Vagina (tissue), 2 donors: Measurements from ENCODE around the gene FHIT. TPM values are rescaled to one million over a fixed set of nuclear protein-coding genes. Genes with fewer than 3 reads are reported as not detected.

ENCODE experiments used
- DNase-seq, 2 donors: peaks; one replicate each; pipeline ENCODE4 v3.0.0-alpha.2; 2017; ENCODE audit errors: extremely low spot score in 2 of 2
- H3K27ac ChIP-seq: fragments of 200-600 bp; sonication (generic); one replicate; pipeline ENCODE4 v1.5.1; 2019
- H3K27me3 ChIP-seq: fragments of 200-600 bp; sonication (generic); one replicate; pipeline ENCODE4 v1.5.1; 2019
- H3K36me3 ChIP-seq, 2 donors: fragments of 200-600 bp; sonication (generic); one replicate each; pipeline ENCODE4 v1.5.1; 2017 to 2019
- H3K4me1 ChIP-seq: fragments of 200-600 bp; sonication (generic); one replicate; pipeline ENCODE4 v1.5.1; 2019
- H3K4me3 ChIP-seq, 2 donors: fragments of 200-600 bp; sonication (generic); 1 replicate in 1 of 2; 2 replicates in 1 of 2; pipeline ENCODE4 v1.5.1; 2016 to 2019
- H3K9me3 ChIP-seq: fragments of 200-600 bp; sonication (generic); one replicate; pipeline ENCODE4 v1.5.1; 2019
- POLR2A ChIP-seq, 2 donors: fragments of 450-650 bp; IDR thresholded peaks; one replicate each; pipeline ENCODE4 v1.6.1; 2017; ENCODE audit warnings: antibody characterized with exemption in 2 of 2, mild to moderate bottlenecking in 2 of 2, moderate library complexity in 2 of 2
- POLR2AphosphoS5 ChIP-seq, 2 donors: sonication (generic); formaldehyde crosslinking; IDR thresholded peaks; one replicate each; pipeline ENCODE4 v1.9.0; 2017; ENCODE audit warnings: antibody characterized with exemption in 2 of 2, mild to moderate bottlenecking in 2 of 2, low read depth in 1 of 2; ENCODE audit not compliant: insufficient read depth in 1 of 2
- intact Hi-C: fragments of 100-400 bp; cut with DNase I; formaldehyde crosslinking; loops from one replicate; pipeline ENCODE4 v1.15.1; 2023
- total RNA-seq: library from RNA; depleted of rRNA; stranded (reverse); fragments of >200 nt; gene quantifications from one replicate; pipeline ENCODE4 v1.2.3, GENCODE V29; 2016
- TF ChIP-seq, protein P1 (sequence below), 3 experiments: fragments of 450-650 bp in 2 of 3; fragments of 200-600 bp in 1 of 3; sonication (generic) in 1 of 3; IDR thresholded peaks; one replicate each; pipeline ENCODE4 v1.5.1; 2017 to 2019; ENCODE audit warnings: antibody characterized with exemption in 3 of 3, mild to moderate bottlenecking in 2 of 3, moderate library complexity in 2 of 3

The FHIT gene
- total RNA-seq, 1 donor from 2014 or later: 7.9 TPM

- intact Hi-C loops: no loop called here
- Histone ChIP-seq H3K4me3 (no peak overlapping the region), H3K9me3 (no peaks in the 10 kb centered on the region), H3K4me1 (no peaks in the 10 kb centered on the region), H3K27me3 (no peaks in the 10 kb centered on the region), H3K27ac (no peak overlapping the region), H3K36me3 (no peaks in the 10 kb centered on the region)
- TF ChIP-seq, protein P1, sequence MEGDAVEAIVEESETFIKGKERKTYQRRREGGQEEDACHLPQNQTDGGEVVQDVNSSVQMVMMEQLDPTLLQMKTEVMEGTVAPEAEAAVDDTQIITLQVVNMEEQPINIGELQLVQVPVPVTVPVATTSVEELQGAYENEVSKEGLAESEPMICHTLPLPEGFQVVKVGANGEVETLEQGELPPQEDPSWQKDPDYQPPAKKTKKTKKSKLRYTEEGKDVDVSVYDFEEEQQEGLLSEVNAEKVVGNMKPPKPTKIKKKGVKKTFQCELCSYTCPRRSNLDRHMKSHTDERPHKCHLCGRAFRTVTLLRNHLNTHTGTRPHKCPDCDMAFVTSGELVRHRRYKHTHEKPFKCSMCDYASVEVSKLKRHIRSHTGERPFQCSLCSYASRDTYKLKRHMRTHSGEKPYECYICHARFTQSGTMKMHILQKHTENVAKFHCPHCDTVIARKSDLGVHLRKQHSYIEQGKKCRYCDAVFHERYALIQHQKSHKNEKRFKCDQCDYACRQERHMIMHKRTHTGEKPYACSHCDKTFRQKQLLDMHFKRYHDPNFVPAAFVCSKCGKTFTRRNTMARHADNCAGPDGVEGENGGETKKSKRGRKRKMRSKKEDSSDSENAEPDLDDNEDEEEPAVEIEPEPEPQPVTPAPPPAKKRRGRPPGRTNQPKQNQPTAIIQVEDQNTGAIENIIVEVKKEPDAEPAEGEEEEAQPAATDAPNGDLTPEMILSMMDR (IDR thresholded peaks at IDR 0.05): no peak
- no peak for DNase-seq
Observed at GRCh38 chr3:59899061-59899460, 1352.2 kb downstream of the FHIT start.

- H3K4me1 ChIP-seq: no peaks in the 10 kb centered on the region
- no peak for TF ChIP-seq POLR2A (IDR thresholded peaks at IDR 0.05)
- TF ChIP-seq, protein P1 (IDR thresholded peaks at IDR 0.05): no peak
- no peak for TF ChIP-seq POLR2AphosphoS5 (IDR thresholded peaks at IDR 0.05; ENCODE audit: insufficient read depth in 1 of 2, low read depth in 1 of 2)
Observed at GRCh38 chr3:59895972-59896371, 1355.3 kb downstream of the FHIT start.

GRCh38 chr3:59894425-59895121 is 1356.7 kb downstream of the FHIT start:
- DNase-seq: no peak
- TF ChIP-seq POLR2AphosphoS5 (IDR thresholded peaks at IDR 0.05; ENCODE audit: insufficient read depth in 1 of 2, low read depth in 1 of 2) (no peak), POLR2A (IDR thresholded peaks at IDR 0.05) (no peak)
- TF ChIP-seq, protein P1 (IDR thresholded peaks at IDR 0.05): no peak
- Histone ChIP-seq H3K9me3 (no peaks in the 10 kb centered on the region), H3K4me1 (no peaks in the 10 kb centered on the region), H3K36me3 (no peaks in the 10 kb centered on the region), H3K4me3 (no peak overlapping the region), H3K27me3 (no peaks in the 10 kb centered on the region), H3K27ac (no peak overlapping the region)
- intact Hi-C loops: no loop called here

More at GRCh38 chr3:59895972-59896371, 1355.3 kb downstream of the FHIT start:
- Histone ChIP-seq H3K4me3 (no peak overlapping the region), H3K27ac (no peak overlapping the region), H3K27me3 (no peaks in the 10 kb centered on the region), H3K9me3 (no peaks in the 10 kb centered on the region), H3K36me3 (no peaks in the 10 kb centered on the region)
- DNase-seq: no peak
- intact Hi-C loops: no loop called here

DNA sequence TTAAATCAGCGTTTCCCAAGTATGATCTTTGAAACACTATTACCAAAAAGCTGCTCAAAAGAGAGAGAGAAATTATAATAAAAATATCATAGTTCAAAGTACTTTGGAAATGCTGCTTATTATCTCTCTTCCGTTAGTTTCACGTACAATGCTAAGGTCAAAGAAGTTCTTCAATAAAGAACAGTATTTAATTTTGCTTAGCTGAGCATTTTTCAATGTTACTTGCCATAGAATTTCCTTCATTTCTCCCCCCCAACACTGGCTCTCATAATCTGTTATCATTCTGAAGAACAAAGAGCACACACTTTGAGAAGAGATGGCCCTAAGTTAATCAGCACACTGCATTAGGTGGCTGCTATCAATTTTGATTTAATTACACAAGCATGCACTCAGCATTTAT is 1360.6 kb downstream of the FHIT start:
- H3K27ac ChIP-seq: no peak overlapping the region
- H3K27me3 ChIP-seq: no peaks in the 10 kb centered on the region
- TF ChIP-seq, protein P1 (IDR thresholded peaks at IDR 0.05): no peak
- TF ChIP-seq POLR2A (IDR thresholded peaks at IDR 0.05): no peak
- no peak for TF ChIP-seq POLR2AphosphoS5 (IDR thresholded peaks at IDR 0.05; ENCODE audit: insufficient read depth in 1 of 2, low read depth in 1 of 2)
- no peak overlapping the region for H3K4me3 ChIP-seq
- intact Hi-C loops: no loop called here
- no peak for DNase-seq
- no peaks in the 10 kb centered on the region for H3K4me1 ChIP-seq
- no peaks in the 10 kb centered on the region for H3K36me3 ChIP-seq
- no peaks in the 10 kb centered on the region for H3K9me3 ChIP-seq

DNA sequence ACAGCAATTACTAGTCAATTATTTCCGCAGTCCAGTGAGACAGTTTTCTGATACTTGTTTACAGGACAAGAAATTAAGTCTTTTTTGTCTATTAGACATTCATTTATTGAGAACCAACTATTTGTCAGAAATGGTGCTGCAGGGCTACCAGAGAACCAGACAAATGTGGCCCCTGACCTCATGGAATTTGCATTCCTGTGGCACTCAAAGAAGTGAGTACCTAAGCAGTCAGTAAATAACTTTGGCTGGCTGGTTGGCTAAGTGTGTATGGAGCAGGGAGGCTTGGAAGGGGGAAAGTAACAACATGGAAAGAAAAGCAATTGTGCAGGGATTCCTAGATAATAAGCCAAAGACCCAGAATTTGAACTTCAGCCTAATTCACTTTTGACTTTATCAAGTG is 1364.5 kb downstream of the FHIT start:
- no peak for DNase-seq
- no peaks in the 10 kb centered on the region for H3K9me3 ChIP-seq
- H3K27me3 ChIP-seq: no peaks in the 10 kb centered on the region
- H3K4me1 ChIP-seq: no peaks in the 10 kb centered on the region
- H3K4me3 ChIP-seq: no peak overlapping the region
- intact Hi-C loops: no loop called here
- no peak overlapping the region for H3K27ac ChIP-seq
- H3K36me3 ChIP-seq: no peaks in the 10 kb centered on the region
- TF ChIP-seq POLR2A (IDR thresholded peaks at IDR 0.05) (no peak), POLR2AphosphoS5 (IDR thresholded peaks at IDR 0.05; ENCODE audit: insufficient read depth in 1 of 2, low read depth in 1 of 2) (no peak)
- TF ChIP-seq, protein P1 (IDR thresholded peaks at IDR 0.05): no peak
